Measurements from ENCODE around the gene AGBL3. TPM values are rescaled to one million over a fixed set of nuclear protein-coding genes. Genes with fewer than 3 reads are reported as not detected.

The AGBL3 gene
- 1 to 10 TPM; 2.7 to 3.4 TPM for total RNA-seq
- polyA plus RNA-seq (ENCODE audit: insufficient read length in 6 of 6) = 10 to 100 TPM; 10.5 to 15.3 (median 12.5) TPM
- long read RNA-seq, donor 1, partial matches to known transcripts = 12 of 25 reads
- long read RNA-seq, donor 1, other reads (novel, unspliced or antisense) = 13 of 25 reads
- long read RNA-seq, donor 2, partial matches to known transcripts = 19 of 29 reads
- long read RNA-seq, donor 2, other reads (novel, unspliced or antisense) = 10 of 29 reads
- long read RNA-seq, donor 3, partial matches to known transcripts = 0 of 1 reads
- long read RNA-seq, donor 3, other reads (novel, unspliced or antisense) = 0 of 1 reads
- long read RNA-seq, donor 4, partial matches to known transcripts = 0 of 2 reads
- long read RNA-seq, donor 4, other reads (novel, unspliced or antisense) = 1 of 2 reads
- long read RNA-seq, donor 5 = 0 reads
- long read RNA-seq, donor 6, partial matches to known transcripts = 0 of 12 reads
- long read RNA-seq, donor 6, other reads (novel, unspliced or antisense) = 12 of 12 reads
- long read RNA-seq, donor 7, partial matches to known transcripts = 0 of 2 reads
- long read RNA-seq, donor 7, other reads (novel, unspliced or antisense) = 0 of 2 reads
- long read RNA-seq, donor 8, partial matches to known transcripts = 0 of 1 reads
- long read RNA-seq, donor 8, other reads (novel, unspliced or antisense) = 0 of 1 reads
- long read RNA-seq, donor 9 = 0 reads
- long read RNA-seq, donor 10 = 0 reads
- long read RNA-seq, donor 11, partial matches to known transcripts = 22 of 23 reads
- long read RNA-seq, donor 11, other reads (novel, unspliced or antisense) = 0 of 23 reads
- long read RNA-seq, donor 12 = 0 reads

DNA sequence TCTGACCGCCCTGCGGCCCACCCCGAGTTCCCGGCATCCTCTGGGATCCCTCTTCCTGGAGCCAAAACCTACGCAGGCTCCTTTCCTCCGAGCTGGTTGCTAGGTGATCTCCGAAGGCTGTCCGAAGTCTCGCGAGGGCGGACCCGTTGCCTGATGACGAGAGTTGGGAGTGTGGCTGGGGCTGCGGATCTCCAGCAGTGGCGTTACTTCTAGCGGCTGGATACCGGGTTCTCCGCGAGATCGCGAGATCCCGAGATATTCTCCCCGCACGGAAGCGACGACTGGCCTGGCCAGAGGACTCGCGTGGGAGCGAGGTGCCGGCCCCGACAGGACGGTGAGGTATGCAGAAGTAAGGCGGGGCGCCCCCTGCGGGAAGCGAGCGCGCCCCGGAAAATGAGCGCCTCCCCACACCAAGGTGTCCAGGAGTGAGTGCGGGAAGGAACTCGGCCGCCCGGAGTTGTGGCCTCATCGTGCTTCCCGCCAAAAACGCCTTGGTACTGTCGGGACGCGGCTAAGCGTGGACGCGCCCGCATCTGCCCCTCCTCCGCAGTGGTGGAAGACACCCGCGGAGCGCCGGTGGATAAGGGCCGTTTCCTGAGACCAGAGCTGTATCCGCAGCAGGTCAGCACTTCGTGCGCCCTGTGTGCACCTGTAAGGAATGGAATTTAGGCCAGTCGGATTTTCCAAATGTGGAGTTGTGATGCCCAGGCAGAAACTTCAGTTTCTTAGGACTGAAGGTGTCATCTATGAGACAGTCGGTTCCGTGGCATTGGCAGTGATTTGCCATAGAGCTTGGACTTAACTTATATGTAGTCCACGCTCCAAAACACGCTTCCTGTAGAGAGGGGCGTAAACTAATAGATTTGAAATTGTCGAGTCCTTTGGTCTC lies at the start of gene AGBL3:
AGBL3 (plus strand) TSS at position 146 of the 889 bp plus-strand sequence. CDS start 1,426 bp downstream, outside the sequence.
- Histone ChIP-seq H3K36me3 (no peaks in the 10 kb centered on the region), H3K27me3 (no peaks in the 10 kb centered on the region), H3K4me3 (peak within 1 kb of the TSS; percentile 67 to 82), H3K9me3 (no peaks in the 10 kb centered on the region), H3K27ac (peak within 1 kb of the TSS; percentile 81 to 92), H3K4me1 (peaks cover 0 to 19% of the 10 kb centered on the region in 2 donors)
- DNase-seq = peak; percentile 96 to 97 (median 96)
- intact Hi-C loops (cut with DNase I) = no loop called here
- peak; percentile 98 for ATAC-seq
- TF ChIP-seq, protein P1, sequence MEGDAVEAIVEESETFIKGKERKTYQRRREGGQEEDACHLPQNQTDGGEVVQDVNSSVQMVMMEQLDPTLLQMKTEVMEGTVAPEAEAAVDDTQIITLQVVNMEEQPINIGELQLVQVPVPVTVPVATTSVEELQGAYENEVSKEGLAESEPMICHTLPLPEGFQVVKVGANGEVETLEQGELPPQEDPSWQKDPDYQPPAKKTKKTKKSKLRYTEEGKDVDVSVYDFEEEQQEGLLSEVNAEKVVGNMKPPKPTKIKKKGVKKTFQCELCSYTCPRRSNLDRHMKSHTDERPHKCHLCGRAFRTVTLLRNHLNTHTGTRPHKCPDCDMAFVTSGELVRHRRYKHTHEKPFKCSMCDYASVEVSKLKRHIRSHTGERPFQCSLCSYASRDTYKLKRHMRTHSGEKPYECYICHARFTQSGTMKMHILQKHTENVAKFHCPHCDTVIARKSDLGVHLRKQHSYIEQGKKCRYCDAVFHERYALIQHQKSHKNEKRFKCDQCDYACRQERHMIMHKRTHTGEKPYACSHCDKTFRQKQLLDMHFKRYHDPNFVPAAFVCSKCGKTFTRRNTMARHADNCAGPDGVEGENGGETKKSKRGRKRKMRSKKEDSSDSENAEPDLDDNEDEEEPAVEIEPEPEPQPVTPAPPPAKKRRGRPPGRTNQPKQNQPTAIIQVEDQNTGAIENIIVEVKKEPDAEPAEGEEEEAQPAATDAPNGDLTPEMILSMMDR (IDR thresholded peaks at IDR 0.05) = peak; percentile 50 to 55

DNA sequence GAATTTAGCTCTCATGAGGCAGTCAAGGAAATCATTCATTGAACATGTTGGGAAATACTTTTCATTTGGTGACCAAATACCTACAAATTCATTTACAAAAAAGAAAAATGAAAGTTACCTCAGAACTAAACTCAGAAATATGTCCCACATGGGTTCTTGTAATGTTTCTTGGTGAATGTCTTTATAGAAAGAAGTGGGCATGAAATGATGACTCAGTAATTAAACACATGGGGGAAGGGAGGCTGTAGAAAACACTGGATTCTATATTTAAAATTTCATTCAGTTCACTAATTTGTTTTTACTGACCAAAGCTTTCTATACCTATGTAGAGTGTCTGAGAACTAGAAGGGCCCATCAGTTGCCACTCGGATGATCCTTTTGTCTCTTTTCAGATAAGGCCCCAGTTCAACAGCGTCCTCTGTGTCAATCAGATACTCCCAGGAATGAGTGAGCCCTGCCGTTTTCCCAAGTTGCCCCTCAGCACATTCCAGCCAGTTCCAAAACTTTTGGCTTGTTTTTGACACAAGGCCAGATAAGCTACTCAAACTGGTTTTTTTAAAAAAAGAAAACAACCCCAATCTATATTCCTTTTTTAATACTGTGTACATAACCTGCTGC lies 49.3 kb upstream of the AGBL3 start:
- intact Hi-C loops (cut with DNase I) = loop anchor here in 1 of 2 donors (10.0 kb wide), 1 partner anchor 152 kb away; no protein-coding TSS in a partner anchor
- H3K9me3 ChIP-seq = no peaks in the 10 kb centered on the region
- no peak for ATAC-seq
- no peak overlapping the region for H3K4me3 ChIP-seq
- peaks cover 0 to 3% of the 10 kb centered on the region in 2 donors for H3K36me3 ChIP-seq
- H3K27ac ChIP-seq = no peak overlapping the region
- no peaks in the 10 kb centered on the region for H3K27me3 ChIP-seq
- TF ChIP-seq, protein P1 (IDR thresholded peaks at IDR 0.05) = no peak
- DNase-seq = no peak
- H3K4me1 ChIP-seq = peaks cover 0 to 4% of the 10 kb centered on the region in 2 donors

DNA sequence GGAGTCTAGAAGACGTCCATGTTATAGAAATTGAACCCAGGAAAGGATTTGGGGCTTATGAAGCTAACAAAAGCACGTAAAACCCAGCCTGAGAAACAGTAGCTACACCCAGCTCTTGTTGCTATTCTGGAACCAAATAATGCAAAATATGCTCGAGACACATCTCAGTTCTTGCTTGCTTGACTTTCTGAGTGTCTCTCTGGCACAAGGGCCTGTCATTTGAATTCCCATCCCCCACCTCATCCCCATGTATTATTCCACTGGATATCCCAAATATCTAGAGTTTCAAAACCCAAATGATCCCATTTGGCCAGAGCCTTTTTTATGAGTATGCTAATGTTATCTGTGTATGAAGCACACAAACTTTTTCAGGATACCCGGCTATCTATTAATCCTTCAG lies 48.2 kb upstream of the AGBL3 start:
- Histone ChIP-seq H3K4me3 (no peak overlapping the region), H3K4me1 (peaks cover 0 to 5% of the 10 kb centered on the region in 2 donors), H3K27me3 (no peaks in the 10 kb centered on the region), H3K27ac (no peak overlapping the region), H3K9me3 (no peaks in the 10 kb centered on the region), H3K36me3 (peaks cover 0 to 3% of the 10 kb centered on the region in 2 donors)
- no peak for ATAC-seq
- no peak for DNase-seq
- intact Hi-C loops (cut with DNase I) = loop anchor here in 1 of 2 donors (10.0 kb wide), 1 partner anchor 153 kb away; no protein-coding TSS in a partner anchor
- TF ChIP-seq, protein P1 (IDR thresholded peaks at IDR 0.05) = no peak

DNA sequence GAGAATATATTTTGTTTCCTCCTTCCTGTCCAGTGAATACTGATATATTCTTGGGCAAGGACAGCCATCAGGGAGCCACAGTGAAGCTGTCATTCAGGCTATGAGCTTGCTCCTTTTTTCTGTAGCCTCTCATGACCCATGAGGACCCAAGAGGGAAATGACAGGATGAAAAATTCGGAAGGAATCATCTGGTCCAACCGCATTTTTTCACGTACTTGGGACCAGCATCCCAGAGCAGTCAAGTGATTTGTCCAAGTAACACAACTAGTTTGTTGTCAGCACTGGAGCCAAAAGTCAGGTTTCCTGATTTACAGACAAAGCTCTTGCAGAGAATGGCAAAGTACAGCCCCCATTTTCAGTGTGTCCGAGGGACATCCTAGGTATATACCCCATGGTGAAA lies 47.2 kb upstream of the AGBL3 start:
- intact Hi-C loops (cut with DNase I) = loop anchor here in 1 of 2 donors (10.0 kb wide), 1 partner anchor 154 kb away; no protein-coding TSS in a partner anchor
- DNase-seq (no peak), ATAC-seq (no peak)
- no peak overlapping the region for H3K4me3 ChIP-seq
- peaks cover 0 to 3% of the 10 kb centered on the region in 2 donors for H3K36me3 ChIP-seq
- peaks cover 0 to 5% of the 10 kb centered on the region in 2 donors for H3K4me1 ChIP-seq
- H3K27me3 ChIP-seq = no peaks in the 10 kb centered on the region
- no peak overlapping the region for H3K27ac ChIP-seq
- TF ChIP-seq, protein P1 (IDR thresholded peaks at IDR 0.05) = no peak
- no peaks in the 10 kb centered on the region for H3K9me3 ChIP-seq
